Smooth muscle cell of the brain vasculature (primary cell): ENCODE measurements around the gene ACP1.

Experiments
- DNase-seq: peaks from one replicate; pipeline ENCODE4 v3.0.0-alpha.2; 2012; ENCODE audit warnings: low read depth, low spot score

The ACP1 gene

DNA sequence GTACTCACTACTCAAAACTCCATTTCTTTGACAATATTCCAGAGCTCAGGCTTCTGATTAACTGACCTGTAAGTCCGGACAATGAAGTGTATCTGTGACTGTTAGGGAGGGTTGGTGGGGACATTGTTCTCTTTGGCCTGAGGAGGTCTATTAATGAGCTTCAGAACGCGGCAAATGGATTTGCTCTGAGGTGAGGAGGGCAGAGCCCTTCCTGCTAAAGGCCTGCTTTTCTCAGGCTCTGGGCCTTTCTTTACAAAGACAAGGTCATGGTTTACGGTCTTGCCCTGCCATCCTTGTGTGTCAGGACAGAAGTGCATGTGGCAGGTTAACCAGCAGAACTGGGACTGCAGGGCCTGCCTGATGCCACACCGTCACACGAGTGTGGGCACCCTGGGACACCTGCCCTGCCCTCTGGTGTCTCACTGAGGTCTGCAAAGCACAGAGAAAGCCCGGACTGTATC lies 15.9 kb downstream of the ACP1 start:
- no peak for DNase-seq

DNA sequence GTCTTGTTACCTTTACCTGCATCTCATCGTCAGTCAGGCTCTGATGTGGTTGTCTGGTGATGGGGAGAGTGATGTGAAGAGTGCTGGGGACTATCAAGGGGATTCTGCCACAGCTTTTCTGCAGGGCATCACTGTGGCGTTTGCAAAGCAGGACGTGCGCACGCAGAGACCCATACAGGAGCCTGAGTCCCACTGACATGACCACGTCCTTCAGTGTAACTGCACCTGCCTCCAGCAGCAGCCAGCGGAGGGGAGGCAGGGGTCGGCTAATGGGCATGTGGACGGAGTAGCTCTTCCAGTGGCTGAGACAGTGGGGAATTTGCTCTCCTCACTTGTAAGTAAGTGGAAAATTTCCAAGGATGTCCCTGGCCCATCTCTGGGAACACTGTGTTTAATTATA lies 16.6 kb downstream of the ACP1 start:
- no peak for DNase-seq

DNA sequence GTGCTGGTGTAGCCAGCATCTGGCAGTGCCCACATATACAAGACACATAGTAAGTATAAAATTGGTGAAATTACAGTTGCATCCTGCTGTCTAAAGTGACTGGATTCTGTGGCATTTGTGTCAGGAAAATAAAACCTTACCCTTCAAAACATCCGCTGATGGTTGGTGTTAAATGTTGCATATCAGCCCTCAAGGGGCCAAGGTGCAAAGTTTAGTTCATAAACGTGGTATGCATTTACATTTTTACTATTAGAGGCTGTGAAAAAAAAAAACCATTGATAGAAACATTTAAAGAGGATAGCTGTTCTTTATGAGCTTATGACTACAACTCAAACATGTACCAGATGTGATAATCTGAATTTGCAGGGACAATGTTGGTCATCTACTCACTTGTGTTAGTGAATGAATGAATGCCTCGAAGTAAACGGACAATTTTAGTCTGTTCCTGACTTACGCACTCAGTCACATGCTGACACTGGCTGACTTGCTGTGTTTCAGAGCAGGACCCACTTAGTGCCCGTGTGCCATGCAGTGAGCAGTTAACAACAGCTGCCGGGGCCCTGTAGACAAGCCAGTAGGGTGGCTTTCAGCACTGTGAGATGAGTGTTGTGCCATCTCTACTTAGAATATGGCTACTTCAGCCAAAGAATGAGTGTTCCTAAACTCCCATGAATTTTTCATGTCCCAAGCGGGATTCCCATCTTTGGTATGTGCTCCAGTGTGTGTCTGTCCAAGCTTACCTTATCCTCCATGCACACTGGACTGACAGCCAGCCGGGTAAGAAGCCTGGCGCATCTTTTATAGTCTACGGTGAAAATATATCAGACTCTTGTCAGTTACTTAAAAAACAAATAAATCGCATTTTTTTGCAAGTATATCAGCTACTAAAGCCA lies 17.9 kb downstream of the ACP1 start:
- DNase-seq: no peak

DNA sequence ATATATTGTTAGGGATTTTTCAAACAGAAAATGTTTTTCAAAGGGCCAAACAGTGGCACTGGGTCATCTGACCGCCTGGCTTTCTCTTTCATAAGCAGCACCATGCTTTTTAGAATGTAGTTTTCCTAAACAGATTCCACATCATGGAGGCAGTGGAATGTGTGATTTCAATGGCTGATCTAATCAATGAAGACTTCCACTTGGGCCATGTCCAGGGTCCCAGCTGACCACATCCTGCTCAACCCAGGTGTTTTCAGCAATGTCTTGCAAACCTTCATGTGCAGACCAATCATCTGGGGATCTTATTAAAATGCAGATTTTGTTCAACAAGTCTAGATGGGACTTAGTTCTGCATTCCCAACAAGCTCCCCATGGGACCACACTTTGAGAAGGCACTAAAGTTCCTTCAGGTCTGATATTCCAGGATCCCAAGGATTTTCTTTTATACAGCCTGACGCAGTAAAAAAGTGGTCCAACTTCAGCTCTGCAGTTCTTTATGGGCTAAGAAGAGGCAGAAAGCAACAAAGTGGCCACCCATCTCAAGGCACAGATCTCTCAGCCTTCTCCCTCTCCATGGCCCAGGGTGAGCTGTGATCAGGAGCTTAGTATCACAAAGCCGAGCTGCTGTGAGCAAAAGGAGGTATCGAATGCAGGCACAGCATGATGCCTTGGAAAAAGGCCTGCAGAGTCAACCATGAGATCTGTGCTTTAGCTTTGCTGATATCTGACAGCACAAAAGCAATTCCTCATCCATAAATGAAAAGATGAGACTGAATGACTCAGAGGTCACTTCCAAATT lies 19.4 kb downstream of the ACP1 start:
- DNase-seq: no peak

DNA sequence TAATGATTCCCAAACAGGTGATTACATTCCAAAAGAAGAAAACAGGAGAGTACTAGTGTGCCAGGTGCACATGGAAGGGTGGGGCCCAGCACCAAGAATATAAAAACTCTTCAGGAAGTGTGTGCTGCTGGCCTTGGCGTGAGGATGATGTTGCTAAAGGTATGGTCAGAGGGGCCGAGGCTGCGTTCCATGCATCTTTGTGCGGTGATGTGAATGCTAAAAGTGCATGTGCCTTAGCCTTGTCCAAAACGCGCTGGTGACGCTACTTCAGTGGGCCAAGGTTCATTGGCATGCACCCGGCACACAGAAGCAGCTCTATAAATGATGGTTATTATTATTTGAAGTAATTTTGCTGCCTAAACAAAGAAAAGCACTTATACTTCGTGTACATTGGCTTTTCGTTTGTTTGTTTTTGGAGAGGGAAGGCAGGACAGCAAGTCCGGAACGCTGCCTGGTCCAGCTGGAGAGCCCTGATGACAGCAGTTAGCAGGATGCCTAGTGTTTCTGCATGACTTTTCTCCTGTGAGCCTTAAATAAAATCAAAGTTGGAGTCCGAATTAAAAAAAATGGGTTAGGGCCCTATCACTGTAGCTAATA lies 20.2 kb downstream of the ACP1 start:
- no peak for DNase-seq

DNA sequence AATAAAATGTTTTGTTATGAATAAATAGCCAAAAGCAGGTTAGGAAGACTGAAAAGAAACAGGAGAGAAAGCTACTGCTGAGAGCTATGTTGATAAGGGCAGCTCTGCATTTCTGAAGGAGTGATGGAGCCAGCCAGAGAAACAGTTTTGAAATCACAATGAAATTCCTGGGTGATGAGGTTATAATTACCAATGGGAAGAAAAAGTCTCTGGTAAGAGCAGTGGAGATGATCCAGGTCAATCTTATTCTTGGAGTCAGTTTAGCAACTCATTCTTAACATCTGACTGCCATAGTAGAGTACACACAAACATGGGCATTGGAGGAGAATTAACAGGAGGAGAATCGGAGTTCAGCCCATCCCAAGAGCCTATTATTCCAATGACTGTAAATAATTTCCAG lies 20.8 kb downstream of the ACP1 start:
- no peak for DNase-seq

DNA sequence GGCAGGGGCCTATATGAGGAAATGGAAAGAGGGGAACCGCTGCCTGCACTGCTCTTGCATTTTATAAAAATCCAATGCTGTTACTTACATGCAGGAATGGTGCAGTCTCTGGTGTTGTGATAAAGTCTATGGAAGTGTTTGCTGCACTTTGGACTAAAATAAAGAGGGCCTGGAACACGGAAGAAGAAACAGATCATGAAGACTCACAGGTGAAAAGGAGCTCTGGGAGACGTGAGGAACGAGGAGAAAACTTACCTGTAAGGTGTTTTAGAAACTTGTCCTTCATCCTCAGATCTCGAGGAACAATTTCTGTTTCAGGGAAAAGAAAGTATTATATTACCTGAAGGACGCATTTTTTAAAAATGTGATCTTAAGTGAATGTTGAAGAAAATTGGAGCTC lies 21.3 kb downstream of the ACP1 start:
- no peak for DNase-seq

DNA sequence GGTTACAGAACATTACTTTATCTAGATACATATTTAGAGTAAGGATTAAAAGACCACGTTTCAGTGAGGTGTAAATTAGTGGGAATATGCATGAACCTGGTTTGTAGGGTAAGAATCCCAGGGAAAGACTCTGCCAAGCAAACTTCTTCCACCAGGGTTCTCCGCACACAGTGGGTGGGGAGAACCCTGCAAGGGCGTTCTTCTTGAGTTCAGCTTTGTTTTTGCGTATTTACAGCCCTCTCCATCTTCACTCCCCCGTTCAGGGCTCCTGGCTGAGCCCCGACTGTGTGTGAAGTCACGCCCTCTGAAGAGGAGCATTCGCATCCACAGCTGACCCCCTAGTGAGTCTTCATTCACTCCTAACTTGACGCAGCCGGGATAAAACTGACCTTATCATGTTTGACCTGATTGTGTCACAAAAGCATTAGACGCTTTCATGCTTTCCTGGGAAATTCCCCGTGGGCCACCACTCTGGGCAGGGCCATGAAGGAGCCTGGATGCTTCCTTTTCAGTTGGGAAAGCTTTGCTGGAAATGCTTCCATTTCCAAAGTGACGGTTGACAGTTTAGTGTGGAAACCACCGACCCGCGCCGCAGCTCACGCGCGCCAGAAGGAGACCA lies 22.1 kb downstream of the ACP1 start:
- no peak for DNase-seq

DNA sequence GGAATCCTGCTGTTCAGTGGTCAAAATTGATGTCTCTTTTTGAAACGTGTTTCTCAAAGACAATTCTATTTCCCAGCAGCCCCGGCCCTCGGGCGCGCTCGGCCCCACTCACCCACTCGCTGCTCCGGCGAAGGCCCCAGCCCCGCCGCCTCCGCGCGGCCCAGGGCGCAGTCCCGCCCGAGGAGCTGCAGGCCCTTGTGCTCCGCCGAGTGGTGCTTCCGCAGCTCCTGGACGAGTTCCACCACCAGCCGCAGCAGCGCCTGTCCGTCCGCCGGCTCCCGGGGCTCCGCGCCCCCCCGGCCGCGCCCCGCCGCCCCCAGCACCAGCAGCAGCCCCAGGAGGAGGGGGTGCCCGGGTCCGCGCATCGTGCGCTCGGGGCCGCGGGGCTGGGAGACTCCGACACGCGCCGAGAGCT lies 22.7 kb downstream of the ACP1 start:
- no peak for DNase-seq

DNA sequence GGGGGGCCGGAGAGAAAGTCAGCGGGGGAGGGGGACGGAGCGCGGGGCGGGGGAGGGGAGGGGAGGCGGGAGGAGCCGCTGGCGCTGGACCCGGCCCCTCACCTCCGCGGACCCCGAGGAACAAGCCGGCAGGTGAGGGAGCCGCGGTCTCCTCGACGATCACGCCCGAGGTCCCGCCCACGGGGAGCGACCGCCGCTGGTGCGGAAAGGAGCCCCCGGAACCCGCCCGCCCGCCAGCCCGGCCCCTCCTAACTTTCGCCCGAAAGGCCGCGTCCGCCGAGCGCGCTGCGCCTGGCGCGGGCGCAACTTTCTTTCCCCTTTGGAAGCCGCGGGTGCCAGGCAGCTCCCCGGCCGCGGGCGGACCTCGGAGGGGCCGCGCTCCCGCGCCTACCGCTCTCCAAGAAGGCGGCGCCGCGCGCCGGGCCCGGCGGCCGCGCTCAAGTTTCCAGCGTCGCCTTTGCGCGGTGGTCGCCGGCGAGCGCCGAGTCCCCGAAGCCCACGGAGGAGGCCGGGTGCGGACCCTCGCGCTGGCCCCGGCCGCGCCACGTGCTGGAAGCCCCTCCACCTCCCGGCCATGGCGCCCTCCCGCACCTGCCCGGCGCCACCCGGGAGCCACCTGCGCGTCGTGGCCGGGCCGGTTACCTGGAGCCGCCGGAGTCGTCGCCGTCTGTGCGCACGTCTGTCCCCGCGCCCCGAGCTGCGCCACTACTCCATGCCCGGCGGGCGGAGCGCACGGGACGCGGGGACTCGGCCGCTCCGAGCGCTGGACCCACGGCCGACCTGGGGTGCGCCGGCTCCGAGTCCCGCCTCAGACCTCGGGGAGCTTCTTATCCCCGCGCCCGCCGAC lies 23.4 kb downstream of the ACP1 start, which contains the start of gene ALKAL2:
TSS of gene ALKAL2 (minus strand) at position 181 of the 847 bp plus-strand sequence. CDS start 256 bp downstream, outside the sequence.
- no peak for DNase-seq

DNA sequence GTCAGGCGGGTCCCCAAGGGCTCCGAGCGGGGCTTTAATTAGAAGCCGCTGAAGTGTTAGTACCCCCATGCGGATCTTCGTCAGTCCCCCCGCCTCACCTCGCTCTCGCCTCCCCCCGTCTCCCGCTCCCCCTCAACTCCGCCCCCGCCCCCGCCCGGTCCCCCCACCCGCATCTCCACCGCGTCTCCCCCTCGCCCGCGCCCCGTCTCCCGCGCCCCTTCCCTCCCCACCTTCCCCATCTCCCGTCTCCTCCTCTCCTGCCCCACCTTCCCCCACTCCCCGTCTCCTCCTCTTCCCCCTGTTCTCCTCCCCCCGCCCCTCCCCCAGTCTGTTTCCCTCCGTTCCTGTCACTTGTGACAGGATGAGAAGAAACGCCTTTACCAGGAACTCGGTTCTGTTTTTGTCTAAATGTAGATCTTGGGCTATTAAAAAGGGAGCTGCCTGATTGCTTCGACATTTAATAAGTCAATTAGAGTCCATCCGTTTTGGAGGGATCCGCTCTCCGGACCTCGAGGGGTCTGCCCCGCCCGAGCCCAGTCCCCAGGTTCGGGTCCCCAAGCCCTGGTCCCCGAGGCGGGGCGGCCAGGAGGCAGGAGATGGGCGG lies 24.1 kb downstream of the ACP1 start:
- no peak for DNase-seq

DNA sequence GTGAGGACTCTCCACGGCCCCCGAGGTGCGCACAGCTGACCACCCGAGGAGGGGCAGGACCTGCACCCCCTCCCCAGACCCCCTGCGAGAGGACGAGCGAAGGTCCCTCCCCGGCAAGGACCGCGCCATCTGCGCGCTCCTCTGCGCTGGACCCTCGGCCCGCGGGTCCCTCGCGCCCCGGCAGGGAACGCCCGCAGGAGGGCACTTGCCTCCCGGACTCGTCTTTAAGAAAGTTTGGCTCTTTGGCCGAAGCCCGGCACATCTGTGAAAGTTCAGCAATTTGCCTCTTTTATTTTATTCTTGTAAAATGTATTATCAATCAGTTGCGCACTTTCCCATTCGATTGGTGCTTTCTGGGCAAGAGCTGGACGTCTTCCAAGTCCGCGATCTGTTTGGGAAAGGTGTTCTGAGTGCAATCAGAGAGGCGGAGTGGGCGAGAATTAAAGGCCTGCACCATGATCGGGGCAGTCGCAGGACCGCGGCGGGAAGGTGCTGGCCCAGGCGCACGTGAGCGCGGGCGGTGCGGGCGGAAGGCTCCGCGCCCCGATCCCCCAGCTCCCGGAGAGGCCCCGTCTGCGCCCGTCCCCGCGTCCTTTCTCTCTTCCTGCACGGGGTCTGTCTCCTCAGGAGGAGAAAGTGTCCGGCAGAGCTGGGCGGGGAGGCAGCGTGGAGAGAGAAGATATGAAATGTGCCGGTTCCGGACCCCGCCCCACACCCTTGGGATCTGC lies 24.8 kb downstream of the ACP1 start:
- no peak for DNase-seq

DNA sequence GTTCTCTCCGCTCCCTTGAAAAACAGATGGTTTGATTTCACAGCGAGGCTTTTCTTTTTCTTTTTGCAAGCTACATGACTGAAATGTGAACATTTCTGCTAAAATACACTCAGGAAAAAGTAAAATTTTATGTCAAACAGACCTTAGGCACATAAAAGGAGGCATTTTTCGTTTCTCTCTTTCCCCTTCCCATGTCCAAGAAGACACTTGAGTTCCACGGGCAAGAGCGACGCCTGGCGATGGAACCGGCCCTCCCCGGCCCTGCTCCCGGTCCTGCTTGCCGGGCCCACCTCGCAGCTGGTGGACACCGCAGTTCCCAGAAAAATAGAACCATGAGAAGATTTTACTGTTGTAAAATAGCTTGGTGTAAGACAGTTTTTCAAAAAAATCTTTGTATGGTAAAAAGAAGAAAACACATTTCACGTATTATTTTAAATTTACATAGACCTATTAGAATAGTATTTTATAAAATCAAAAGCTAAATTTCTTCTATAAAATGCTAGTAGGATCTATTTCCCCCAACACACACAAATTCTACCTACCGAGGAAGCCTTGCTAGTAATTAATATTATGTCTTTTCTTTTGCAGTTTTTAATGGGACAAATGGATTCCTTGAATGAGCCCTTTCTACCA lies 25.5 kb downstream of the ACP1 start:
- DNase-seq: peak; percentile 36

DNA sequence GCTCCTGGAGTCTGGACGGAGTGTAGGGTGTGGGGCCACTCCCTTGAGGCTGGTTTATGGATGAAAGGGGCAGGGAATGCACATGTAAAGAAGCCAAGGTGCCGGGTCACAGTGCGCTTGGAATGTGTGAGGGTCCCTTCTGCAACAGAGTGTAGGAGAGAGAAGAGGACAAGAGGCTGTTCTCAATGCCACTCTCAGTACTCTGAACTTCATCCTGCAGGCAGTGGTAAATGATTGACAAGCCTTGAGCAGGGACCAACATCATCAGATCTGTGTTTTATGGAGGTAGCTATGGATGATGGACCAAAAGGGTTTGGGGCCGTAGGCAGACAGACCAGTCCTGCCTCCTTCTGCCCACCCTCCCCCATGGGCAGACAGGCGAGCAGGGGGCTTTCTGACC lies 30.3 kb downstream of the ACP1 start:
- no peak for DNase-seq

DNA sequence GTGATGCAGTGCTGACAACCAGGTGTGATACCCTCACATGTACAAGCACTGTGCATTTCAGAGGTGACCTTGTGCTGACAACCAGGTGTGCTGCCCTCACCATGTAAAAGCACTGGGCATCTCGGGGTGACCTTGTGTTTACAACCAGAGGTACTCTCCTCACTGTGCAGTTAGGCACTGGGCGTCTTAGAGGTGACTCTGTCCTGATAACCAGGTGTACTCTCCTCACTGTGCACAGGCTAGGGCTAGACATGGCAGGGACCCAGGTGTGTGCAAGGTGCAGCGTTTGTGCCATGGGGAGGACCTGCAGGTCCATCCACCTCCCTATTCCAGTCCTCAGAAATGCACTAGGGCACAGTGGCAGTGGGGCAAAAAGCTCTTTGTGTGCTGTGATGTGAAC lies 31.6 kb downstream of the ACP1 start:
- DNase-seq: no peak

DNA sequence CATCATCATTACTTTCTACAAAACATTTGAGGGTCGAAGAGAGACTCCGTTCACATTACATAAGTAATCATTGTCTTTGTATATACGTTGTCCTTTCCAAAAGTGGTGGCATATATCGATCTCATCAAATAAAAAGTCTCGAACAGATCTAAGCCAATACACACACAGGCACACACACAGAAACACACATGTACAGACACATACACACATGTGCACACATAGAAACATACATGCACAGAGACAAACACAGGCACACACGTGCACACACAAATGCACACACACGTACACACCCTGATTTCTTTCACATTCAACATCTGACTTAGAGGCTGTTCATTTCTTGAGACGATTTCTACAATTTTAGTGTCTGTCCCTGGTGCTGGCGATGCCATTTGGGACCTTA lies 40.6 kb downstream of the ACP1 start:
- no peak for DNase-seq

DNA sequence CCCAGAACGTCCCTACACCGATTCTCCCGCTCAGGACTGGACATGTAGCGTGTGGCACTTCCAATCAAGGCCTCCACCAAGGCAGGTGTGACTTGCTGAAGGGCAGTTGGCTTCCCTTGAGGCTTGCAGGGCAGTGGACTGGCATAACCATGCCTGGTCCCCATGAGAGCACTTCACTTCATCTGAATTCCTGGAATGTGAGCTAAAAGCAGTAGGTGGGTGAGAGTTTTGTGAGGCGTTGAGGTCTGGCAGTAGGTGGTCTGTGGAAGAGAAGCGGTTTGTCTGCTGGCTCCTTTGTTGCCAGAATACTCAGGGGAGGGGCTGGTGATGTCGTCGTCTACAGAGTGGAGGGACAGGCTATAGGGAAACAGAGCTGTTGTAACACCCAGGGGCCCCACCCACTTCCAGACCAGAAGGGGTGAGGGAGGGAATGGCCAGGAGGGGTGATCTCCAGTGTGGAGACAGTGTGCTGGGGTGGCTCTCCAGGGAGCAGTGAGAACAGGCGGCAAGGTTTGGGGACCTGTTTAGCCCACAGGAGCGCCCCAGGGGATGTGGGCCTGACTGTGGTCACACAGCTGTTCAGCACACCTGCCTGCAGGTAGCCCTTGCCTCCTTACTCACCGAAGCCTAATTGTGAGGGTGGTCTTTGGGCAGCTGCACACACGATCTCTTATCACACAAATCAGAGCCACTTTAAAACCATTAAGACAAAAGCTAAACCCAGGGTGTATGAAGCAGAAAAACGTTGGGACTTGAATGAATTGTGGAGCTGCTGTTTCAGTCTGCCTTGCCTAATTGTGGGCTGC lies 44.6 kb downstream of the ACP1 start:
- no peak for DNase-seq

DNA sequence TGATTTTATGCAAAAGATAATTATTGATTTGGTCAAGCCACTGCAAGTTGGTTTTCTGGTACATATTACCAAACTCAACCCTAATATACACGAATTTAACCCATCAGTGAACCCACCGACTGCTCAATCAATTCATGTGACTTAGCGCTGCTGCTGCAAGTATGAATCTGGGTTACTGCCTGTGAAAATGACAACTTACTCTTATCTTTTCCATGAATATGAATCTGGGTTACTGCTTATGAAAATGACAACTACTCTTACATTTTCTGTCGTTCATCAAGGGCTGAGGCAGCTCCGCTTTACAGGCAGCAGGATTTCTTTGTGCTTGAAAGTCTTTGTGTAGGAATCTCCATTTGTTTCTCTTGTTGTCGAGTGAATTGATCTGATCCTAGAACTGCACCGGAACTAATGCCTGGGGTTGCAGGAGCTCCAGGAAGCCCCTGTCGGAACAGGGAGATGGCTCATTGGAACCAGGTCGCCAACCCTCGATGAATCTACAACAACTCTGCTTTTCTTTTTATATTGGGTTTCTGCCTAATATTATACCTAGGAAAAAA lies 45.3 kb downstream of the ACP1 start:
- no peak for DNase-seq
